Fibroblast of the aortic adventitia (primary cell): ENCODE data around the gene DUS3L. TPM values are rescaled to one million over a fixed set of nuclear protein-coding genes. Genes with fewer than 3 reads are reported as not detected.
"Not testable (repeated sequence)": the region's sequence is repeated elsewhere in the genome, so short reads cannot be mapped to it uniquely, and the experiment has no call there.

Source experiments
- DNase-seq: peaks from one replicate; pipeline ENCODE4 v3.0.0-alpha.2; 2010; ENCODE audit warnings: low read depth
- H3K4me3 ChIP-seq: 2 replicates; pipeline ENCODE4 v1.5.1; 2011; ENCODE audit warnings: low read depth, mild to moderate bottlenecking, control low read depth, low read length, moderate library complexity
- CTCF ChIP-seq: IDR thresholded peaks from 2 replicates; pipeline ENCODE4 v1.5.1; 2011; ENCODE audit warnings: mild to moderate bottlenecking, low read length, control low read depth, inconsistent platforms; ENCODE audit not compliant: insufficient read depth
- total RNA-seq: library from RNA; depleted of rRNA; stranded (reverse); fragments of >200 nt; gene quantifications from 2 replicates; pipeline ENCODE4 v1.2.3, GENCODE V29; 2012; ENCODE audit warnings: low replicate concordance

Gene DUS3L
- total RNA-seq, 1 donor, result 16.9 TPM

GRCh38 chr19:5767949-5768348 is 23.0 kb downstream of the DUS3L start:
- no peak for DNase-seq
- no peak for TF ChIP-seq CTCF
- no peak overlapping the region for H3K4me3 ChIP-seq

DNA sequence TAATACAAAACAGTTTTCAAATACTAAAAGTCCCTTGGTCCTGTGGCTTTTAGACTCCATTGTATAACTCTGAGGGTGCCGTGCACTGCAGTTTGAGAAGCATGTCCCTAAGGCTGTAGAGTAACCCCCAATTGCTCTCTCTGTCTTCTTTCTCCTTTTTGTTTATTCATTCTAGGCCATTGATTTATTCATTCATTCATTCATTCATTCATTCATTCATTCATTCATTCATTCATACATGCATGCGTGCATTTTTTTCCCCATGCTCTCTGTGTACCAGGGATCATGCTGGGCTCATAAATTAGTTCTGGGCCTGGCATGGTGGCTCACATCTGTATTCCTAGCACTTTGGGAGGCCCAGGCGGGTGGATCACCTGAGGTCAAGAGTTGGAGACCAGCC is 25.7 kb downstream of the DUS3L start:
- no peak for TF ChIP-seq CTCF
- no peak overlapping the region for H3K4me3 ChIP-seq
- no peak for DNase-seq

DNA sequence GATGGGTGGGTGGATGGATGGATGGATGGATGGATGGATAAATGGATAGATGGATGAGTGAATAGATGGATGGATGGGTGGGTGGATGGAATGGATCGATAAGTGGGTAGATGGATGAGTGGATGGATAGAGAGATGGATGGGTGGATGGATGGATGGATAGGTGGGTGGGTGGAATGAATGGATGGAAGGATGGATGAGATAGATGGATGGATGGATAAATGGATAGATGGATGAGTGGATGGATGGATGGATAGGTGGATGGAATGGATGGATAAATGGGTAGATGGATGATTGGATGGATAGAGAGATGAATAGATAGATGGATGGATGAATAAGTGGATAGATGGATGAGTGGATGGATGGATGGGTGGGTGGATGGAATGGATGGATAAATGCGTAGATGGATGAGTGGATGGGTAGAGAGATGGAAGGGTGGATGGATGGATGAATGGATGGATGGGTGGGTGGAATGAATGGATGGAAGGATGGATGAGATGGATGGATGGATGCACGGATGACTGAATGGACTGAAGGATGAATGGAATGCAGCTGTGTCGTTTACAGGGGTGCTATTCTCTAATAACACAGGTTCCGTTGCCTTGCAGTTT is 28.2 kb downstream of the DUS3L start:
- no peak for DNase-seq
- H3K4me3 ChIP-seq, result no peak overlapping the region
- TF ChIP-seq CTCF, result no peak

GRCh38 chr19:5753743-5754142 is 37.2 kb downstream of the DUS3L start:
- no peak for DNase-seq
- no peak overlapping the region for H3K4me3 ChIP-seq
- TF ChIP-seq CTCF, result no peak

- H3K4me3 ChIP-seq, result no peak overlapping the region
Measured at GRCh38 chr19:5751709-5752108, 39.3 kb downstream of the DUS3L start.

DNA sequence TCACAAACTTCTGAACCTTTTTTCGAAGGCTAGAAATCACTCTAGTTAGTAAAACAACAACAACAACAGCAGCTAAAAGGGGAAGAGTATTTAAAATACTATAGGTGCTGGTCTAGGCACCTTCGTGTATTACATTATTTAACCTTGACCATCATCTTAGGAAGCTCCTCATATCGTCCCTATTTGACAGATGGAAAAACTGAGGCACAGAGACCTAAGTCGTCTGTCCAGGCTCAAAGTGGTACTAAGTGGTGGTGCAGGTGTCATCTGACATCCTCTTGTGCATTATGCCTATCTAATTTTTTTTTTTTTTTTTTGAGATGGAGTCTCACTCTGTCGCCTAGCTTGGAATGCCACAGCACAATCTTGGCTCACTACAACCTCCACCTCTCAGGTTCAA is 41.5 kb downstream of the DUS3L start:
- no peak for DNase-seq
- TF ChIP-seq CTCF, result no peak
- no peak overlapping the region for H3K4me3 ChIP-seq

More at GRCh38 chr19:5751709-5752108, 39.3 kb downstream of the DUS3L start:
- DNase-seq, result no peak
- TF ChIP-seq CTCF, result no peak

- not testable (repeated sequence) for H3K4me3 ChIP-seq, DNase-seq
Measured at GRCh38 chr19:5748920-5749319, 42.0 kb downstream of the DUS3L start.

GRCh38 chr19:5744999-5745398 is 46.0 kb downstream of the DUS3L start:
- H3K4me3 ChIP-seq, DNase-seq: not testable (repeated sequence)
